HEK293 (cell line): ENCODE data around the gene DPYSL4.
A peak's percentile ranks its signal among the peaks of the same experiment; 100 is the strongest.

Source experiments
- CTCF ChIA-PET: fragments of 350-600 bp; formaldehyde crosslinking; extraction: SDS; loops from one replicate; lab custom pipeline; 2021; ENCODE audit warnings: antibody characterized with exemption; lab: Yijun Ruan, JAX
- POLR2A ChIA-PET: fragments of 300-600 bp; formaldehyde crosslinking; extraction: SDS; loops from one replicate; lab custom pipeline; 2020; ENCODE audit warnings: antibody characterized with exemption, inconsistent platforms; lab: Yijun Ruan, JAX
- H3K27ac ChIP-seq: fragments of 200-500 bp; sonication (Bioruptor generic); 2 replicates; pipeline ENCODE4 v1.5.1; 2014; ENCODE audit warnings: low read depth, low read length, control low read depth, inconsistent platforms; ENCODE audit errors: extremely low read depth
- H3K36me3 ChIP-seq, 2 experiments: fragments of 200-500 bp in 1 of 2; sonication (Bioruptor generic) in 1 of 2; 1 replicate in 1 of 2; 2 replicates in 1 of 2; pipeline ENCODE4 v1.5.1; 2014 to 2017; ENCODE audit warnings: inconsistent platforms in 2 of 2, low read length in 2 of 2; ENCODE audit not compliant: control insufficient read depth in 2 of 2, insufficient read depth in 1 of 2
- H3K4me1 ChIP-seq: fragments of 200-500 bp; sonication (Bioruptor generic); 2 replicates; pipeline ENCODE4 v1.5.1; 2014; ENCODE audit warnings: mild to moderate bottlenecking, low read length, inconsistent platforms; ENCODE audit not compliant: control insufficient read depth, insufficient read depth
- H3K4me3 ChIP-seq: 2 replicates; pipeline ENCODE4 v1.5.1; 2011; ENCODE audit warnings: low read depth, mild to moderate bottlenecking, control low read depth, low read length, moderate library complexity
- H3K9me3 ChIP-seq: fragments of 200-500 bp; sonication (Bioruptor generic); 2 replicates; pipeline ENCODE4 v1.5.1; 2014; ENCODE audit warnings: low read depth, low read length, inconsistent platforms; ENCODE audit not compliant: control insufficient read depth, insufficient read depth
- BCL11B ChIP-seq: fragments of 450-650 bp; formaldehyde crosslinking; IDR thresholded peaks from 2 replicates; pipeline ENCODE4 v1.5.1; 2016; ENCODE audit warnings: low read depth, missing biosample characterization, missing genetic modification characterization
- GLI2 ChIP-seq: fragments of 450-650 bp; formaldehyde crosslinking; IDR thresholded peaks from 2 replicates; pipeline ENCODE4; 2017; ENCODE audit warnings: missing biosample characterization, missing genetic modification characterization, low read depth, borderline replicate concordance
- GLIS1 ChIP-seq: fragments of 450-650 bp; formaldehyde crosslinking; IDR thresholded peaks from 2 replicates; pipeline ENCODE4 v1.5.1; 2016; ENCODE audit warnings: missing biosample characterization, missing genetic modification characterization
- SCRT1 ChIP-seq: fragments of 450-650 bp; formaldehyde crosslinking; IDR thresholded peaks from 2 replicates; pipeline ENCODE4 v1.5.1; 2016; ENCODE audit warnings: missing biosample characterization, missing genetic modification characterization, borderline replicate concordance
- SETDB1 ChIP-seq: IDR thresholded peaks from one replicate; pipeline ENCODE4 v1.6.1; 2017; ENCODE audit warnings: mild to moderate bottlenecking, low read length, moderate library complexity, mixed read lengths; ENCODE audit not compliant: insufficient read length
- ZBTB48 ChIP-seq: fragments of 450-650 bp; formaldehyde crosslinking; IDR thresholded peaks from 2 replicates; pipeline ENCODE4 v1.5.1; 2016; ENCODE audit warnings: missing biosample characterization, missing genetic modification characterization
- ZEB2 ChIP-seq: fragments of 450-650 bp; formaldehyde crosslinking; IDR thresholded peaks from 2 replicates; pipeline ENCODE4 v1.5.1; 2016; ENCODE audit warnings: missing biosample characterization, missing genetic modification characterization
- ZFP69B ChIP-seq: fragments of 450-650 bp; formaldehyde crosslinking; IDR thresholded peaks from 2 replicates; pipeline ENCODE4 v1.5.1; 2016; ENCODE audit warnings: missing biosample characterization, missing genetic modification characterization
- ZNF114 ChIP-seq: fragments of 450-650 bp; formaldehyde crosslinking; IDR thresholded peaks from 2 replicates; pipeline ENCODE4 v1.5.0; 2017; ENCODE audit warnings: missing biosample characterization, missing genetic modification characterization
- ZNF138 ChIP-seq: fragments of 450-650 bp; formaldehyde crosslinking; IDR thresholded peaks from 2 replicates; pipeline ENCODE4 v1.5.1; 2016; ENCODE audit warnings: missing biosample characterization, missing genetic modification characterization, borderline replicate concordance
- ZNF18 ChIP-seq: fragments of 450-650 bp; formaldehyde crosslinking; IDR thresholded peaks from 2 replicates; pipeline ENCODE4 v1.5.1; 2016; ENCODE audit warnings: missing biosample characterization, missing genetic modification characterization
- ZNF221 ChIP-seq: fragments of 450-650 bp; formaldehyde crosslinking; IDR thresholded peaks from 2 replicates; pipeline ENCODE4 v1.5.1; 2017; ENCODE audit warnings: missing biosample characterization, missing genetic modification characterization, borderline replicate concordance
- ZNF324 ChIP-seq: fragments of 450-650 bp; formaldehyde crosslinking; IDR thresholded peaks from 2 replicates; pipeline ENCODE4 v1.5.1; 2016; ENCODE audit warnings: missing biosample characterization, missing genetic modification characterization
- ZNF341 ChIP-seq: fragments of 450-650 bp; formaldehyde crosslinking; IDR thresholded peaks from 2 replicates; pipeline ENCODE4; 2016; ENCODE audit warnings: low read depth, missing biosample characterization, missing genetic modification characterization
- ZNF391 ChIP-seq: fragments of 450-650 bp; formaldehyde crosslinking; IDR thresholded peaks from 2 replicates; pipeline ENCODE4 v1.5.1; 2016; ENCODE audit warnings: low read depth, missing biosample characterization, missing genetic modification characterization, borderline replicate concordance
- ZNF404 ChIP-seq: fragments of 450-650 bp; formaldehyde crosslinking; IDR thresholded peaks from 2 replicates; pipeline ENCODE4 v1.5.1; 2017; ENCODE audit warnings: missing biosample characterization, missing genetic modification characterization
- ZNF473 ChIP-seq: fragments of 450-650 bp; formaldehyde crosslinking; IDR thresholded peaks from 2 replicates; pipeline ENCODE4 v1.5.1; 2017; ENCODE audit warnings: missing biosample characterization, missing genetic modification characterization
- ZNF501 ChIP-seq: fragments of 450-650 bp; formaldehyde crosslinking; IDR thresholded peaks from 2 replicates; pipeline ENCODE4 v1.5.1; 2016; ENCODE audit warnings: missing biosample characterization, missing genetic modification characterization
- ZNF514 ChIP-seq: fragments of 450-650 bp; formaldehyde crosslinking; IDR thresholded peaks from 2 replicates; pipeline ENCODE4 v1.5.1; 2016; ENCODE audit warnings: missing biosample characterization, missing genetic modification characterization
- ZNF580 ChIP-seq: fragments of 450-650 bp; formaldehyde crosslinking; IDR thresholded peaks from 2 replicates; pipeline ENCODE4 v1.5.1; 2016; ENCODE audit warnings: missing biosample characterization, missing genetic modification characterization
- ZNF654 ChIP-seq: fragments of 450-650 bp; formaldehyde crosslinking; IDR thresholded peaks from 2 replicates; pipeline ENCODE4 v1.5.1; 2016; ENCODE audit warnings: low read depth, missing biosample characterization, missing genetic modification characterization
- ZNF660 ChIP-seq: fragments of 450-650 bp; IDR thresholded peaks from 2 replicates; pipeline ENCODE4 v1.5.1; 2018; ENCODE audit warnings: missing biosample characterization, mild to moderate bottlenecking, missing genetic modification characterization
- ZNF692 ChIP-seq: fragments of 450-650 bp; formaldehyde crosslinking; IDR thresholded peaks from 2 replicates; pipeline ENCODE4 v1.5.1; 2016; ENCODE audit warnings: missing biosample characterization, missing genetic modification characterization
- ZNF768 ChIP-seq: fragments of 450-650 bp; formaldehyde crosslinking; IDR thresholded peaks from 2 replicates; pipeline ENCODE4 v1.5.1; 2018; ENCODE audit warnings: missing biosample characterization, mild to moderate bottlenecking, missing genetic modification characterization
- ZNF792 ChIP-seq: fragments of 450-650 bp; formaldehyde crosslinking; IDR thresholded peaks from 2 replicates; pipeline ENCODE4 v1.5.1; 2016; ENCODE audit warnings: missing biosample characterization, missing genetic modification characterization
- ZNF843 ChIP-seq: fragments of 450-650 bp; formaldehyde crosslinking; IDR thresholded peaks from 2 replicates; pipeline ENCODE4 v1.5.1; 2016; ENCODE audit warnings: missing biosample characterization, missing genetic modification characterization
- TF ChIP-seq, protein P1 (sequence below): fragments of 450-650 bp; formaldehyde crosslinking; IDR thresholded peaks from 2 replicates; pipeline ENCODE4 v1.5.1; 2016; ENCODE audit warnings: missing biosample characterization, missing genetic modification characterization
- TF ChIP-seq, protein P2 (sequence below): fragments of 450-650 bp; formaldehyde crosslinking; IDR thresholded peaks from 2 replicates; pipeline ENCODE4 v1.5.1; 2016; ENCODE audit warnings: missing biosample characterization, missing genetic modification characterization
- TF ChIP-seq, protein P3 (sequence below): fragments of 450-650 bp; formaldehyde crosslinking; IDR thresholded peaks from 2 replicates; pipeline ENCODE4 v1.5.1; 2016; ENCODE audit warnings: missing biosample characterization, missing genetic modification characterization

DPYSL4 gene

DNA sequence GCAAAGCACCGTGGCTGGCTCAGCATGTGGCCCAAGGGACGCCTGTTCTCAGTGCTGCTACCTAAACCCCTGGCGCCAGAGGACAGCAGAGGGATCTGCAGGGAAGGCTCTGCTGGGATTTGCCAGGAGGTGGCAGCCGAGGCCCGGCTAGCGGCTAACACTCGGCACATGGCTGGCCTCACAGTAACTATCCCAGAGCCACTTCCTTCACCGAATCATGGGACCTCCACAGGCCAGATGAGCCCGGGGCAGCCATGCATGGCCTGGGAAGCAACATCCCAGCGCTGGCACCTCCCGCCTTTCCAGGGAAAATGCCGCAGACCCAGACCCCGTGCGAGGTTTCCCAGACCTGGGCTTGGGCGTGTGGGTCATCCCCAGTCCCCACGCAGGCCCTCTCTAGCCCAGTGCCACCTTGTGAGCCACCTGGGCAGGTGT, 36.4 kb downstream of the DPYSL4 start (continued):
- TF ChIP-seq ZNF391 (tag by site-specific recombination) (peak; percentile 63; the same call in 1 of the 2 replicates), ZNF138 (no peak), ZNF768 (no peak), ZBTB48 (tag by site-specific recombination) (peak; percentile 80), GLIS1 (peak; percentile 74), ZNF473 (no peak), ZNF654 (tag by site-specific recombination) (peak; percentile 99), ZNF501 (tag by site-specific recombination) (peak; percentile 72; the same call in 1 of the 2 replicates), ZNF324 (tag by site-specific recombination) (0 out of 2 replicates have a peak, but pooled peaks have one; percentile 55), SETDB1 (no peak), ZNF580 (tag by site-specific recombination) (no peak), ZEB2 (tag by site-specific recombination) (peak; percentile 62), ZNF114 (tag by site-specific recombination) (no peak), ZNF692 (tag by site-specific recombination) (peak; percentile 66)
- TF ChIP-seq, protein P1, sequence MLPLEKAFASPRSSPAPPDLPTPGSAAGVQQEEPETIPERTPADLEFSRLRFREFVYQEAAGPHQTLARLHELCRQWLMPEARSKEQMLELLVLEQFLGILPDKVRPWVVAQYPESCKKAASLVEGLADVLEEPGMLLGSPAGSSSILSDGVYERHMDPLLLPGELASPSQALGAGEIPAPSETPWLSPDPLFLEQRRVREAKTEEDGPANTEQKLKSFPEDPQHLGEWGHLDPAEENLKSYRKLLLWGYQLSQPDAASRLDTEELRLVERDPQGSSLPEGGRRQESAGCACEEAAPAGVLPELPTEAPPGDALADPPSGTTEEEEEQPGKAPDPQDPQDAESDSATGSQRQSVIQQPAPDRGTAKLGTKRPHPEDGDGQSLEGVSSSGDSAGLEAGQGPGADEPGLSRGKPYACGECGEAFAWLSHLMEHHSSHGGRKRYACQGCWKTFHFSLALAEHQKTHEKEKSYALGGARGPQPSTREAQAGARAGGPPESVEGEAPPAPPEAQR = no peak

GRCh38 chr10:132223611-132224342, 37.0 kb downstream of the DPYSL4 start:
- ChIA-PET CTCF (interaction anchor here (0.5 to 1.4 kb wide), 15 partner anchors 10 to 419 kb away, joined by 3 to 12 read pairs (median 4); no protein-coding TSS in a partner anchor), POLR2A (no interaction called here)
- Histone ChIP-seq H3K27ac (no peak overlapping the region; the same call in 1 of the 2 replicates), H3K36me3 (no peaks in the 10 kb centered on the region), H3K9me3 (no peaks in the 10 kb centered on the region), H3K4me3 (no peak overlapping the region), H3K4me1 (no peaks in the 10 kb centered on the region)
- TF ChIP-seq ZNF660 (tag by site-specific recombination) (no peak), ZNF514 (tag by site-specific recombination) (no peak), ZNF654 (tag by site-specific recombination) (no peak), SCRT1 (tag by site-specific recombination) (no peak), ZNF221 (tag by site-specific recombination) (no peak), ZNF341 (tag by site-specific recombination) (no peak), GLIS1 (no peak), ZNF404 (tag by site-specific recombination) (no peak), ZNF843 (no peak), ZNF792 (no peak), ZNF18 (tag by site-specific recombination) (no peak), BCL11B (tag by site-specific recombination) (no peak), ZFP69B (tag by site-specific recombination) (no peak), GLI2 (tag by site-specific recombination) (no peak)
- TF ChIP-seq, protein P2, sequence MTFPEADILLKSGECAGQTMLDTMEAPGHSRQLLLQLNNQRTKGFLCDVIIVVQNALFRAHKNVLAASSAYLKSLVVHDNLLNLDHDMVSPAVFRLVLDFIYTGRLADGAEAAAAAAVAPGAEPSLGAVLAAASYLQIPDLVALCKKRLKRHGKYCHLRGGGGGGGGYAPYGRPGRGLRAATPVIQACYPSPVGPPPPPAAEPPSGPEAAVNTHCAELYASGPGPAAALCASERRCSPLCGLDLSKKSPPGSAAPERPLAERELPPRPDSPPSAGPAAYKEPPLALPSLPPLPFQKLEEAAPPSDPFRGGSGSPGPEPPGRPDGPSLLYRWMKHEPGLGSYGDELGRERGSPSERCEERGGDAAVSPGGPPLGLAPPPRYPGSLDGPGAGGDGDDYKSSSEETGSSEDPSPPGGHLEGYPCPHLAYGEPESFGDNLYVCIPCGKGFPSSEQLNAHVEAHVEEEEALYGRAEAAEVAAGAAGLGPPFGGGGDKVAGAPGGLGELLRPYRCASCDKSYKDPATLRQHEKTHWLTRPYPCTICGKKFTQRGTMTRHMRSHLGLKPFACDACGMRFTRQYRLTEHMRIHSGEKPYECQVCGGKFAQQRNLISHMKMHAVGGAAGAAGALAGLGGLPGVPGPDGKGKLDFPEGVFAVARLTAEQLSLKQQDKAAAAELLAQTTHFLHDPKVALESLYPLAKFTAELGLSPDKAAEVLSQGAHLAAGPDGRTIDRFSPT (tag by site-specific recombination) = no peak
- TF ChIP-seq, protein P3, sequence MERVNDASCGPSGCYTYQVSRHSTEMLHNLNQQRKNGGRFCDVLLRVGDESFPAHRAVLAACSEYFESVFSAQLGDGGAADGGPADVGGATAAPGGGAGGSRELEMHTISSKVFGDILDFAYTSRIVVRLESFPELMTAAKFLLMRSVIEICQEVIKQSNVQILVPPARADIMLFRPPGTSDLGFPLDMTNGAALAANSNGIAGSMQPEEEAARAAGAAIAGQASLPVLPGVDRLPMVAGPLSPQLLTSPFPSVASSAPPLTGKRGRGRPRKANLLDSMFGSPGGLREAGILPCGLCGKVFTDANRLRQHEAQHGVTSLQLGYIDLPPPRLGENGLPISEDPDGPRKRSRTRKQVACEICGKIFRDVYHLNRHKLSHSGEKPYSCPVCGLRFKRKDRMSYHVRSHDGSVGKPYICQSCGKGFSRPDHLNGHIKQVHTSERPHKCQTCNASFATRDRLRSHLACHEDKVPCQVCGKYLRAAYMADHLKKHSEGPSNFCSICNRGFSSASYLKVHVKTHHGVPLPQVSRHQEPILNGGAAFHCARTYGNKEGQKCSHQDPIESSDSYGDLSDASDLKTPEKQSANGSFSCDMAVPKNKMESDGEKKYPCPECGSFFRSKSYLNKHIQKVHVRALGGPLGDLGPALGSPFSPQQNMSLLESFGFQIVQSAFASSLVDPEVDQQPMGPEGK (tag by site-specific recombination) = no peak
